GM12892 (cell line): Measurements from ENCODE around the gene ZNF878.

Experiments used
- POLR2A ChIP-seq: IDR thresholded peaks from 2 replicates; pipeline ENCODE4 v1.6.1; 2011; ENCODE audit warnings: low read depth, low read length, control low read depth
- POLR2AphosphoS5 ChIP-seq: IDR thresholded peaks from 2 replicates; pipeline ENCODE4 v1.6.1; 2011; ENCODE audit warnings: low read depth, low read length, control low read depth
- TAF1 ChIP-seq: IDR thresholded peaks from 2 replicates; pipeline ENCODE4 v1.6.1; 2011; ENCODE audit warnings: low read depth, mild to moderate bottlenecking, control low read depth, low read length, borderline replicate concordance

- no peak for TF ChIP-seq POLR2A
- no peak for TF ChIP-seq POLR2AphosphoS5
- TF ChIP-seq TAF1, result no peak
Measured at GRCh38 chr19:12093777-12094176, 41.0 kb upstream of the ZNF878 start.
